Ishikawa (cell line): ENCODE measurements around the gene CLGN.

Experiments
- CEBPB ChIP-seq: IDR thresholded peaks from 2 replicates; pipeline ENCODE4 v1.6.1; 2012
- CREB1 ChIP-seq: IDR thresholded peaks from 2 replicates; pipeline ENCODE4 v1.6.1; 2012; ENCODE audit warnings: low read depth
- EGR1 ChIP-seq: IDR thresholded peaks from 2 replicates; pipeline ENCODE4 v1.6.1; 2012
- EP300 ChIP-seq: IDR thresholded peaks from 2 replicates; pipeline ENCODE4 v1.6.1; 2012; ENCODE audit warnings: borderline replicate concordance
- FOXM1 ChIP-seq: IDR thresholded peaks from 2 replicates; pipeline ENCODE4 v1.6.1; 2012; ENCODE audit warnings: low read depth, borderline replicate concordance
- RAD21 ChIP-seq: IDR thresholded peaks from 2 replicates; pipeline ENCODE4 v1.6.1; 2012; ENCODE audit warnings: low read depth
- TAF1 ChIP-seq: IDR thresholded peaks from 2 replicates; pipeline ENCODE4 v1.6.1; 2012; ENCODE audit warnings: low read depth, mild to moderate bottlenecking
- TCF12 ChIP-seq: IDR thresholded peaks from 2 replicates; pipeline ENCODE4 v1.6.1; 2012; ENCODE audit warnings: low read depth
- YY1 ChIP-seq: IDR thresholded peaks from 2 replicates; pipeline ENCODE4 v1.6.1; 2012; ENCODE audit warnings: low read depth
- TF ChIP-seq, protein P1 (sequence below): IDR thresholded peaks from 2 replicates; pipeline ENCODE4 v1.6.1; 2012; ENCODE audit warnings: low read depth, mild to moderate bottlenecking
- TF ChIP-seq, protein P2 (sequence below): IDR thresholded peaks from 2 replicates; pipeline ENCODE4 v1.6.1; 2012
- TF ChIP-seq, protein P3 (sequence below): IDR thresholded peaks from 2 replicates; pipeline ENCODE4 v1.6.1; 2012

DNA sequence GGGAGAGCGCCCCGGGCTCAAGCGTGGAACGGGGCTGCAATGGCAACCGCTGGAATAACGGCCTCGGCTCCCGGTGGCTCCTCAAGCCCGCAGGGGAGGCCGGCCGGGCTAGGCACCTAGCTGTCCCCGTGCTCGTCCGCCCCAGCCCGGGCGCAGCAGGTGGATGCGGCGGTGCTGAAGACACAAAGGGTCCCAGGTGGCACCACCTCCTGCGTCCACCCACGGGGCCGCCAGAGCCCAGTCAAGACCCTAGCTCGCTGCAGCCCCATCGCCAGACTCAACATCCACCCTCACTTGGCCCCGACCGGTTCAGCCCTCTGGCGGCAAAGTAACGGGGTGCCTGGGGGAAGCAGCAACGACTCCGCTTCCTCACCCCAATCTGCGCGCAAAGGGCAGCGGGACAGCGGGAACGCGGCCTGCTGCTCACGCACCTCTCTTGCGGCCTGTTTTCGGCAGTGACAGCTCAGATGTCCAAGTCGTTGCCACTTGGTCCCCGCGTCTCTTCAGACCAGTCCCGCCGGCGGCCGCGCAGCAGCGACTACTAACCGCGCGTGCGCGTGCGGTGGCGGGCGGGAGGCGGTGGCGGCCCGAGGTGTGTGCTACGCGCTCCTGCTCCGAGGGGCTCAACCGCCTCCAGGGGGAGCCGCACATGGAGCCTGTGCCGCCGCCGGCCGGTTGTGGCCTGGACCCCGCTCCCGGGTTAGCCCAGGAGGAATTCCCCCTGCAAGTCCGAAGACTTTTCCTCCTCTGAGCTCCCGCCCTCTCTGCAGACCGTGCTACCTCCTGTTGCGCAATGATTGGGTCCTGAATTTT lies at the start of gene CLGN:
- TF ChIP-seq, protein P1, sequence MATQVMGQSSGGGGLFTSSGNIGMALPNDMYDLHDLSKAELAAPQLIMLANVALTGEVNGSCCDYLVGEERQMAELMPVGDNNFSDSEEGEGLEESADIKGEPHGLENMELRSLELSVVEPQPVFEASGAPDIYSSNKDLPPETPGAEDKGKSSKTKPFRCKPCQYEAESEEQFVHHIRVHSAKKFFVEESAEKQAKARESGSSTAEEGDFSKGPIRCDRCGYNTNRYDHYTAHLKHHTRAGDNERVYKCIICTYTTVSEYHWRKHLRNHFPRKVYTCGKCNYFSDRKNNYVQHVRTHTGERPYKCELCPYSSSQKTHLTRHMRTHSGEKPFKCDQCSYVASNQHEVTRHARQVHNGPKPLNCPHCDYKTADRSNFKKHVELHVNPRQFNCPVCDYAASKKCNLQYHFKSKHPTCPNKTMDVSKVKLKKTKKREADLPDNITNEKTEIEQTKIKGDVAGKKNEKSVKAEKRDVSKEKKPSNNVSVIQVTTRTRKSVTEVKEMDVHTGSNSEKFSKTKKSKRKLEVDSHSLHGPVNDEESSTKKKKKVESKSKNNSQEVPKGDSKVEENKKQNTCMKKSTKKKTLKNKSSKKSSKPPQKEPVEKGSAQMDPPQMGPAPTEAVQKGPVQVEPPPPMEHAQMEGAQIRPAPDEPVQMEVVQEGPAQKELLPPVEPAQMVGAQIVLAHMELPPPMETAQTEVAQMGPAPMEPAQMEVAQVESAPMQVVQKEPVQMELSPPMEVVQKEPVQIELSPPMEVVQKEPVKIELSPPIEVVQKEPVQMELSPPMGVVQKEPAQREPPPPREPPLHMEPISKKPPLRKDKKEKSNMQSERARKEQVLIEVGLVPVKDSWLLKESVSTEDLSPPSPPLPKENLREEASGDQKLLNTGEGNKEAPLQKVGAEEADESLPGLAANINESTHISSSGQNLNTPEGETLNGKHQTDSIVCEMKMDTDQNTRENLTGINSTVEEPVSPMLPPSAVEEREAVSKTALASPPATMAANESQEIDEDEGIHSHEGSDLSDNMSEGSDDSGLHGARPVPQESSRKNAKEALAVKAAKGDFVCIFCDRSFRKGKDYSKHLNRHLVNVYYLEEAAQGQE = no peak
- no peak for TF ChIP-seq YY1
- peak; percentile 22; the same call in 1 of the 2 replicates for TF ChIP-seq TCF12
- TF ChIP-seq EP300 = no peak
- no peak for TF ChIP-seq EGR1
- TF ChIP-seq CEBPB = peak; percentile 99
- TF ChIP-seq TAF1 = 0 out of 2 replicates have a peak, but pooled peaks have one; percentile 15
- TF ChIP-seq, protein P2, sequence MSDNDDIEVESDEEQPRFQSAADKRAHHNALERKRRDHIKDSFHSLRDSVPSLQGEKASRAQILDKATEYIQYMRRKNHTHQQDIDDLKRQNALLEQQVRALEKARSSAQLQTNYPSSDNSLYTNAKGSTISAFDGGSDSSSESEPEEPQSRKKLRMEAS = peak; percentile 56; the same call in 1 of the 2 replicates
- TF ChIP-seq, protein P3, sequence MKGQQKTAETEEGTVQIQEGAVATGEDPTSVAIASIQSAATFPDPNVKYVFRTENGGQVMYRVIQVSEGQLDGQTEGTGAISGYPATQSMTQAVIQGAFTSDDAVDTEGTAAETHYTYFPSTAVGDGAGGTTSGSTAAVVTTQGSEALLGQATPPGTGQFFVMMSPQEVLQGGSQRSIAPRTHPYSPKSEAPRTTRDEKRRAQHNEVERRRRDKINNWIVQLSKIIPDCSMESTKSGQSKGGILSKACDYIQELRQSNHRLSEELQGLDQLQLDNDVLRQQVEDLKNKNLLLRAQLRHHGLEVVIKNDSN = no peak
- no peak for TF ChIP-seq FOXM1
- TF ChIP-seq RAD21 = no peak
- TF ChIP-seq CREB1 = no peak
